Vagina (tissue), 2 donors: ENCODE data around the gene OPALIN. TPM values are rescaled to one million over a fixed set of nuclear protein-coding genes. Genes with fewer than 3 reads are reported as not detected.

Experiments used
- DNase-seq, 2 donors: peaks; one replicate each; pipeline ENCODE4 v3.0.0-alpha.2; 2017; ENCODE audit errors: extremely low spot score in 2 of 2
- H3K27ac ChIP-seq: fragments of 200-600 bp; sonication (generic); one replicate; pipeline ENCODE4 v1.5.1; 2019
- H3K27me3 ChIP-seq: fragments of 200-600 bp; sonication (generic); one replicate; pipeline ENCODE4 v1.5.1; 2019
- H3K36me3 ChIP-seq, 2 donors: fragments of 200-600 bp; sonication (generic); one replicate each; pipeline ENCODE4 v1.5.1; 2017 to 2019
- H3K4me1 ChIP-seq: fragments of 200-600 bp; sonication (generic); one replicate; pipeline ENCODE4 v1.5.1; 2019
- H3K4me3 ChIP-seq, 2 donors: fragments of 200-600 bp; sonication (generic); 1 replicate in 1 of 2; 2 replicates in 1 of 2; pipeline ENCODE4 v1.5.1; 2016 to 2019
- H3K9me3 ChIP-seq: fragments of 200-600 bp; sonication (generic); one replicate; pipeline ENCODE4 v1.5.1; 2019
- POLR2A ChIP-seq, 2 donors: fragments of 450-650 bp; IDR thresholded peaks; one replicate each; pipeline ENCODE4 v1.6.1; 2017; ENCODE audit warnings: antibody characterized with exemption in 2 of 2, mild to moderate bottlenecking in 2 of 2, moderate library complexity in 2 of 2
- POLR2AphosphoS5 ChIP-seq, 2 donors: sonication (generic); formaldehyde crosslinking; IDR thresholded peaks; one replicate each; pipeline ENCODE4 v1.9.0; 2017; ENCODE audit warnings: antibody characterized with exemption in 2 of 2, mild to moderate bottlenecking in 2 of 2, low read depth in 1 of 2; ENCODE audit not compliant: insufficient read depth in 1 of 2
- intact Hi-C: fragments of 100-400 bp; cut with DNase I; formaldehyde crosslinking; loops from one replicate; pipeline ENCODE4 v1.15.1; 2023
- total RNA-seq: library from RNA; depleted of rRNA; stranded (reverse); fragments of >200 nt; gene quantifications from one replicate; pipeline ENCODE4 v1.2.3, GENCODE V29; 2016
- TF ChIP-seq, protein P1 (sequence below), 3 experiments: fragments of 450-650 bp in 2 of 3; fragments of 200-600 bp in 1 of 3; sonication (generic) in 1 of 3; IDR thresholded peaks; one replicate each; pipeline ENCODE4 v1.5.1; 2017 to 2019; ENCODE audit warnings: antibody characterized with exemption in 3 of 3, mild to moderate bottlenecking in 2 of 3, moderate library complexity in 2 of 3

The OPALIN gene
- total RNA-seq, 1 donor from 2014 or later, result not detected

- Histone ChIP-seq H3K4me1 (no peaks in the 10 kb centered on the region), H3K36me3 (no peaks in the 10 kb centered on the region), H3K27me3 (no peaks in the 10 kb centered on the region), H3K4me3 (no peak overlapping the region), H3K9me3 (no peaks in the 10 kb centered on the region), H3K27ac (no peak overlapping the region)
- intact Hi-C loops, result no loop called here
- TF ChIP-seq POLR2AphosphoS5 (IDR thresholded peaks at IDR 0.05; ENCODE audit: insufficient read depth in 1 of 2, low read depth in 1 of 2), result no peak
- TF ChIP-seq, protein P1, sequence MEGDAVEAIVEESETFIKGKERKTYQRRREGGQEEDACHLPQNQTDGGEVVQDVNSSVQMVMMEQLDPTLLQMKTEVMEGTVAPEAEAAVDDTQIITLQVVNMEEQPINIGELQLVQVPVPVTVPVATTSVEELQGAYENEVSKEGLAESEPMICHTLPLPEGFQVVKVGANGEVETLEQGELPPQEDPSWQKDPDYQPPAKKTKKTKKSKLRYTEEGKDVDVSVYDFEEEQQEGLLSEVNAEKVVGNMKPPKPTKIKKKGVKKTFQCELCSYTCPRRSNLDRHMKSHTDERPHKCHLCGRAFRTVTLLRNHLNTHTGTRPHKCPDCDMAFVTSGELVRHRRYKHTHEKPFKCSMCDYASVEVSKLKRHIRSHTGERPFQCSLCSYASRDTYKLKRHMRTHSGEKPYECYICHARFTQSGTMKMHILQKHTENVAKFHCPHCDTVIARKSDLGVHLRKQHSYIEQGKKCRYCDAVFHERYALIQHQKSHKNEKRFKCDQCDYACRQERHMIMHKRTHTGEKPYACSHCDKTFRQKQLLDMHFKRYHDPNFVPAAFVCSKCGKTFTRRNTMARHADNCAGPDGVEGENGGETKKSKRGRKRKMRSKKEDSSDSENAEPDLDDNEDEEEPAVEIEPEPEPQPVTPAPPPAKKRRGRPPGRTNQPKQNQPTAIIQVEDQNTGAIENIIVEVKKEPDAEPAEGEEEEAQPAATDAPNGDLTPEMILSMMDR (IDR thresholded peaks at IDR 0.05), result no peak
- no peak for TF ChIP-seq POLR2A (IDR thresholded peaks at IDR 0.05)
- DNase-seq, result no peak
Measured at GRCh38 chr10:96365571-96365970, 6.8 kb upstream of the OPALIN start.

- Histone ChIP-seq H3K4me1 (no peaks in the 10 kb centered on the region), H3K36me3 (no peaks in the 10 kb centered on the region), H3K27me3 (no peaks in the 10 kb centered on the region), H3K9me3 (no peaks in the 10 kb centered on the region), H3K27ac (no peak overlapping the region), H3K4me3 (no peak overlapping the region)
- no peak for TF ChIP-seq POLR2AphosphoS5 (IDR thresholded peaks at IDR 0.05; ENCODE audit: insufficient read depth in 1 of 2, low read depth in 1 of 2)
- intact Hi-C loops, result no loop called here
- no peak for DNase-seq
Measured at GRCh38 chr10:96360766-96361165, 2.0 kb upstream of the OPALIN start.

- H3K36me3 ChIP-seq, result no peaks in the 10 kb centered on the region
- intact Hi-C loops, result no loop called here
- no peak overlapping the region for H3K27ac ChIP-seq
- no peak overlapping the region for H3K4me3 ChIP-seq
- no peaks in the 10 kb centered on the region for H3K27me3 ChIP-seq
- TF ChIP-seq POLR2AphosphoS5 (IDR thresholded peaks at IDR 0.05; ENCODE audit: insufficient read depth in 1 of 2, low read depth in 1 of 2) (no peak), POLR2A (IDR thresholded peaks at IDR 0.05) (no peak)
- TF ChIP-seq, protein P1 (IDR thresholded peaks at IDR 0.05), result no peak
- H3K4me1 ChIP-seq, result no peaks in the 10 kb centered on the region
- H3K9me3 ChIP-seq, result no peaks in the 10 kb centered on the region
- DNase-seq, result no peak
Measured at GRCh38 chr10:96360331-96360730, 1.5 kb upstream of the OPALIN start.

- TF ChIP-seq POLR2AphosphoS5 (IDR thresholded peaks at IDR 0.05; ENCODE audit: insufficient read depth in 1 of 2, low read depth in 1 of 2) (no peak), POLR2A (IDR thresholded peaks at IDR 0.05) (no peak)
- TF ChIP-seq, protein P1 (IDR thresholded peaks at IDR 0.05), result no peak
- Histone ChIP-seq H3K27me3 (no peaks in the 10 kb centered on the region), H3K9me3 (no peaks in the 10 kb centered on the region), H3K36me3 (no peaks in the 10 kb centered on the region), H3K4me3 (no peak overlapping the region), H3K27ac (no peak overlapping the region), H3K4me1 (no peaks in the 10 kb centered on the region)
- DNase-seq, result no peak
- intact Hi-C loops, result no loop called here
Measured at GRCh38 chr10:96359616-96360015, 814 bp upstream of the OPALIN start.

DNA sequence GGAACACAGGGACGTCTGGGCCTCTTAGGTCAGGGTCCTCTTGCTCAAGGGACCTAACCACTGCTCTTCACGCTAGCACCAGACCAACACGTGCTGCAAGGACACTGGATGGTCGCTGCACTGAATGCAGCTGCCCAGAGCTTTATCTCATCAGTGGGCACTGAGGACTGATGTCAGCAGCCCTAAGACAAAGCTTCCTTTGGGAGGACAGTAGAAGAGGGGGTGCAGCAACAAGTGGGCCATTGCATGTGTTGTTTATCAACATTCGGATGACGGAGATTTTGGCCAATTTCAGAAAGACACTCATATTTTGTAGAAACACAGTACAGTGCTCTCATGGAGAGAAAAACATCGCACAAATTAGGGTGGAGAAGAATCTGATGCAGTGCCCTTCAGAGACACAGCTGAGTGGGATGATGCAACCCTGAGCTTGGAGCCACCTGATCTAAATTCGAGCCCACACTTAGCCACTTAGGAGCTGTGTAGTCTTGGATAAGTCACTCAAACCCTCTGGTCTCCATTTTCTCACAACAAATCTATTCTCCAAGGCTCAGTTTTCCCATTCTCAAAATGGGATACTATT lies 1.7 kb downstream of the OPALIN start:
- TF ChIP-seq, protein P1 (IDR thresholded peaks at IDR 0.05), result no peak
- TF ChIP-seq POLR2A (IDR thresholded peaks at IDR 0.05) (no peak), POLR2AphosphoS5 (IDR thresholded peaks at IDR 0.05; ENCODE audit: insufficient read depth in 1 of 2, low read depth in 1 of 2) (no peak)
- H3K9me3 ChIP-seq, result no peaks in the 10 kb centered on the region
- H3K27ac ChIP-seq, result no peak overlapping the region
- H3K4me3 ChIP-seq, result no peak overlapping the region
- no peak for DNase-seq
- H3K27me3 ChIP-seq, result no peaks in the 10 kb centered on the region
- intact Hi-C loops, result no loop called here
- no peaks in the 10 kb centered on the region for H3K4me1 ChIP-seq
- no peaks in the 10 kb centered on the region for H3K36me3 ChIP-seq
